ENCODE data around the gene MIOX.

MIOX gene

GRCh38 chr22:50486561-50487289 is at the start of gene MIOX:
Gene MIOX (plus strand): TSS chr22:50486859. CDS start chr22:50486898, 39 bp downstream.
- no peak within 1 kb of the TSS for H3K4me3 Mint-ChIP-seq
- H3K27ac Mint-ChIP-seq: peak within 1 kb of the TSS; percentile 9 to 36

GRCh38 chr22:50437511-50438304 is 49.0 kb upstream of the MIOX start:
- no peak overlapping the region for H3K4me3 Mint-ChIP-seq
- peaks cover 25% of the 10 kb centered on the region for H3K4me1 Mint-ChIP-seq
- no peaks in the 10 kb centered on the region for H3K9me3 Mint-ChIP-seq
- peak overlapping the region in 1 of 2 donors; percentile 76 for H3K27ac Mint-ChIP-seq
- DNase-seq (no peak), ATAC-seq (no peak)
- H3K27me3 Mint-ChIP-seq: no peaks in the 10 kb centered on the region

More at GRCh38 chr22:50486561-50487289, at the start of gene MIOX:
- Mint-ChIP-seq H3K4me1 (peaks cover 37% of the 10 kb centered on the region), H3K27me3 (peaks cover 12% of the 10 kb centered on the region), H3K9me3 (no peaks in the 10 kb centered on the region)
- DNase-seq (no peak), ATAC-seq (no peak)

GRCh38 chr22:50438305-50439275 is 48.1 kb upstream of the MIOX start:
- Mint-ChIP-seq H3K9me3 (no peaks in the 10 kb centered on the region), H3K27me3 (no peaks in the 10 kb centered on the region), H3K4me3 (no peak overlapping the region), H3K27ac (peak overlapping the region in 1 of 2 donors; percentile 76), H3K4me1 (peaks cover 32% of the 10 kb centered on the region)
- DNase-seq (no peak), ATAC-seq (no peak)

- ATAC-seq (no peak), DNase-seq (no peak)
- Mint-ChIP-seq H3K9me3 (no peaks in the 10 kb centered on the region), H3K4me3 (no peak overlapping the region), H3K4me1 (peaks cover 37% of the 10 kb centered on the region), H3K27me3 (no peaks in the 10 kb centered on the region), H3K27ac (peak overlapping the region in 1 of 2 donors; percentile 86)
Observed at GRCh38 chr22:50439314-50439870, 47.3 kb upstream of the MIOX start.

- Mint-ChIP-seq H3K4me3 (peak overlapping the region in 1 of 2 donors; percentile 26), H3K27me3 (no peaks in the 10 kb centered on the region), H3K9me3 (no peaks in the 10 kb centered on the region), H3K27ac (peak overlapping the region; percentile 25 to 86), H3K4me1 (peaks cover 41% of the 10 kb centered on the region)
- DNase-seq (no peak), ATAC-seq (no peak)
Observed at GRCh38 chr22:50439871-50440331, 46.8 kb upstream of the MIOX start.

GRCh38 chr22:50440544-50441249 is 46.0 kb upstream of the MIOX start:
- Mint-ChIP-seq H3K27me3 (no peaks in the 10 kb centered on the region), H3K9me3 (no peaks in the 10 kb centered on the region), H3K4me3 (no peak overlapping the region), H3K4me1 (peaks cover 49% of the 10 kb centered on the region), H3K27ac (peak overlapping the region; percentile 33 to 95)
- ATAC-seq (no peak), DNase-seq (no peak)

GRCh38 chr22:50441428-50441993 is 45.1 kb upstream of the MIOX start:
- DNase-seq (no peak), ATAC-seq (peak; percentile 5)
- Mint-ChIP-seq H3K4me1 (peaks cover 58% of the 10 kb centered on the region), H3K9me3 (no peaks in the 10 kb centered on the region), H3K4me3 (no peak overlapping the region), H3K27me3 (no peaks in the 10 kb centered on the region), H3K27ac (peak overlapping the region; percentile 61 to 95)

- H3K9me3 Mint-ChIP-seq: no peaks in the 10 kb centered on the region
- no peak for ATAC-seq
- no peaks in the 10 kb centered on the region for H3K27me3 Mint-ChIP-seq
- peak overlapping the region; percentile 60 to 97 for H3K27ac Mint-ChIP-seq
- peaks cover 63% of the 10 kb centered on the region for H3K4me1 Mint-ChIP-seq
- DNase-seq: no peak
- H3K4me3 Mint-ChIP-seq: peak overlapping the region in 1 of 2 donors; percentile 52
Observed at GRCh38 chr22:50443197-50443596, 43.5 kb upstream of the MIOX start.

- no peak for DNase-seq
- Mint-ChIP-seq H3K27me3 (no peaks in the 10 kb centered on the region), H3K4me3 (no peak overlapping the region), H3K4me1 (peaks cover 70% of the 10 kb centered on the region), H3K9me3 (no peaks in the 10 kb centered on the region), H3K27ac (peak overlapping the region in 1 of 2 donors; percentile 97)
- no peak for ATAC-seq
Observed at GRCh38 chr22:50443801-50444625, 42.6 kb upstream of the MIOX start.

- Mint-ChIP-seq H3K9me3 (no peaks in the 10 kb centered on the region), H3K27me3 (no peaks in the 10 kb centered on the region), H3K4me1 (peaks cover 73% of the 10 kb centered on the region), H3K27ac (peak overlapping the region; percentile 77 to 97), H3K4me3 (no peak overlapping the region)
- DNase-seq (no peak), ATAC-seq (no peak)
Observed at GRCh38 chr22:50444663-50445062, 42.0 kb upstream of the MIOX start.

GRCh38 chr22:50445071-50445879 is 41.4 kb upstream of the MIOX start:
- no peaks in the 10 kb centered on the region for H3K9me3 Mint-ChIP-seq

GRCh38 chr22:50445880-50446707 is 40.6 kb upstream of the MIOX start:
- Mint-ChIP-seq H3K4me3 (peak overlapping the region in 1 of 2 donors; percentile 74), H3K27me3 (no peaks in the 10 kb centered on the region), H3K4me1 (peaks cover 68% of the 10 kb centered on the region), H3K27ac (peak overlapping the region; percentile 77 to 97), H3K9me3 (no peaks in the 10 kb centered on the region)
- ATAC-seq: no peak
- no peak for DNase-seq

More at GRCh38 chr22:50445071-50445879, 41.4 kb upstream of the MIOX start:
- Mint-ChIP-seq H3K4me3 (peak overlapping the region; percentile 11 to 74), H3K27me3 (no peaks in the 10 kb centered on the region), H3K27ac (peak overlapping the region; percentile 77 to 97), H3K4me1 (peaks cover 71% of the 10 kb centered on the region)
- DNase-seq (peak; percentile 41 to 44), ATAC-seq (peak; percentile 47)
